Measurements from ENCODE around the gene RANGAP1.

The RANGAP1 gene

GRCh38 chr22:41234815-41235695 is 50.9 kb downstream of the RANGAP1 start:
- TF ChIP-seq, protein P1, sequence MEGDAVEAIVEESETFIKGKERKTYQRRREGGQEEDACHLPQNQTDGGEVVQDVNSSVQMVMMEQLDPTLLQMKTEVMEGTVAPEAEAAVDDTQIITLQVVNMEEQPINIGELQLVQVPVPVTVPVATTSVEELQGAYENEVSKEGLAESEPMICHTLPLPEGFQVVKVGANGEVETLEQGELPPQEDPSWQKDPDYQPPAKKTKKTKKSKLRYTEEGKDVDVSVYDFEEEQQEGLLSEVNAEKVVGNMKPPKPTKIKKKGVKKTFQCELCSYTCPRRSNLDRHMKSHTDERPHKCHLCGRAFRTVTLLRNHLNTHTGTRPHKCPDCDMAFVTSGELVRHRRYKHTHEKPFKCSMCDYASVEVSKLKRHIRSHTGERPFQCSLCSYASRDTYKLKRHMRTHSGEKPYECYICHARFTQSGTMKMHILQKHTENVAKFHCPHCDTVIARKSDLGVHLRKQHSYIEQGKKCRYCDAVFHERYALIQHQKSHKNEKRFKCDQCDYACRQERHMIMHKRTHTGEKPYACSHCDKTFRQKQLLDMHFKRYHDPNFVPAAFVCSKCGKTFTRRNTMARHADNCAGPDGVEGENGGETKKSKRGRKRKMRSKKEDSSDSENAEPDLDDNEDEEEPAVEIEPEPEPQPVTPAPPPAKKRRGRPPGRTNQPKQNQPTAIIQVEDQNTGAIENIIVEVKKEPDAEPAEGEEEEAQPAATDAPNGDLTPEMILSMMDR (IDR thresholded peaks at IDR 0.05), result no peak

DNA sequence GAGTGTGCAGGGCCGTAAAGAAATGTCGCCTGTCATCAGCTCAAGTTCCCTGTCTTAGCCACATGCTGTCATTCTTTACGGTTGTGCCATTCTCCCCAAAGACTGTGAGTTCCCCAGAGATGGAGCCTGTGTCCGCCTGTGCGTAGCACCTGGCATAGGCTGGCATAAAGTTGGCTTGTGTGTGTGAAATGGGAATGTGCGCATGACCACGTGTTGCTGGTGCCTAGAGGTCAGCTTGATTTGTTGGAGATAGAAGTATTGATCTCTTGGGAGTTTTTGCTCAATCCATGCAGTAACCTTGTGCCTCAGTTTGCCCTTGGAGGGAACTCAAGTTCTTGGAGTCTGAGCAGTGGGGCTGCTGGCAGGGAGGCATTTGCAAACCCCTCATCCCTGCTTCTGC is 54.6 kb downstream of the RANGAP1 start:
- TF ChIP-seq, protein P1 (IDR thresholded peaks at IDR 0.05), result no peak

GRCh38 chr22:41230401-41230785 is 55.6 kb downstream of the RANGAP1 start:
- TF ChIP-seq, protein P1 (IDR thresholded peaks at IDR 0.05), result no peak

- TF ChIP-seq, protein P1 (IDR thresholded peaks at IDR 0.05), result no peak
Observed at GRCh38 chr22:41229730-41230400, 56.1 kb downstream of the RANGAP1 start.

DNA sequence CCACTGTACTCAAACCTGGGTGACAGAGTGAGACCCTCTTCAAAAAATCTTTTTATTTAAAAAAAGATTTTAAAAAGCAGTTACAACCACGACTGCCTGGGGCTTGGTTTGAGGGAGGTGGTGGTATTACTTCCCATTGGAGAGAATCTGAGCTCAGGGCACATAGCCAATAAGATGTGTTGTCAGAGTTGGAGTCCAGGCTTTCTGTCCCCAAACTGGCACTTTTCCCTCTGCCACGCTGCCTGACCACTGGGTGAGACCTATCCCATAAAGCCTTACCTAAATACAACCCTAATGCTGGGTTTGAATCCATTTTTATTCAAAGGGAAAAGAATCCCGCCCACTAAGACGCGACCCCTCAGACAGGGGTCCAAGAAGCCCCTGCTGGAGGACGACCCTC is 56.8 kb downstream of the RANGAP1 start:
- TF ChIP-seq, protein P1 (IDR thresholded peaks at IDR 0.05), result no peak

GRCh38 chr22:41226723-41227655 is 59.0 kb downstream of the RANGAP1 start:
- TF ChIP-seq, protein P1 (IDR thresholded peaks at IDR 0.05), result no peak

DNA sequence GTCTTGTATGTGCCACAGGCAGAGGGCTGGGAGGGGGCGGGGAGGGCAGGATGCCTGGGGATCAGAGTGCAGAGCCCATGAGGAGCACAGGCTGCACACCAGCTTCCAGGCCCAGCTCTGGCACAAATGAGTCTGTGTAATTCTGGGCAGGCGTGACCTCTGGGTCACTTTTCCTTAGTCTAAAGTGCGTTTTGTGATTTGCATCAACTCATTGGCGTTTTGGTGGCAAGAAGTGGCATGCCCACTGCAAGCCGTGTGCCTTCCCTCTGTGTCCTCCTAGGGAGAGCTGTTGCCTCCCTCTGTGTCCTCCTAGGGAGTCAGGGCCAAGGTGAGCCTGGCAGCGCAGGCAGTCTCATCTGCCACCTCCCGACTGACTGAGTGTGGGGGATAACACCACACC is 62.5 kb downstream of the RANGAP1 start:
- TF ChIP-seq, protein P1 (IDR thresholded peaks at IDR 0.05), result no peak

All from LNCAP (cell line).